GM18511 (cell line): ENCODE results near the gene HOXC13.

ENCODE experiments used
- ATAC-seq: cut with Tn5 transposase; IDR thresholded peaks from one replicate; pipeline ENCODE4 v1.9.1; 2021; ENCODE audit warnings: mild to moderate bottlenecking, moderate library complexity; ENCODE audit not compliant: unreplicated experiment

HOXC13 gene

DNA sequence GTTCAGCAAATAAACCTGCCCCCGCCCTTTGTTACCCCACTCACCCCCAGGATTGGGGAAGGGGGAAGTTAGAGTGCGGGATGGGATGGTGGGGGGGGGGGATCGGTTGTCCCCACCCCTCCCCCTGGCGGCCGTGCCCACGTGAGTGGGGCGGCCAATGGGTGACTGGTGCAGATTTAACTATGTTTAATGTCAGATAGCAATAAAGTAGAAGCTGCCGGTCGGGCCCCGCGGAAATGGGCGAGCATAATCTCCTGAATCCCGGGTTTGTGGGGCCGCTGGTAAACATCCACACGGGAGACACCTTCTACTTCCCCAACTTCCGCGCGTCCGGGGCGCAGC is 16.0 kb downstream of the HOXC13 start, which contains the start of gene HOXC12:
TSS of gene HOXC12 (plus strand) at position 210 of the 342 bp plus-strand sequence. CDS start at position 237, 27 bp downstream.
- no peak for ATAC-seq

GRCh38 chr12:53955036-53955775 is 16.6 kb downstream of the HOXC13 start:
- no peak for ATAC-seq

DNA sequence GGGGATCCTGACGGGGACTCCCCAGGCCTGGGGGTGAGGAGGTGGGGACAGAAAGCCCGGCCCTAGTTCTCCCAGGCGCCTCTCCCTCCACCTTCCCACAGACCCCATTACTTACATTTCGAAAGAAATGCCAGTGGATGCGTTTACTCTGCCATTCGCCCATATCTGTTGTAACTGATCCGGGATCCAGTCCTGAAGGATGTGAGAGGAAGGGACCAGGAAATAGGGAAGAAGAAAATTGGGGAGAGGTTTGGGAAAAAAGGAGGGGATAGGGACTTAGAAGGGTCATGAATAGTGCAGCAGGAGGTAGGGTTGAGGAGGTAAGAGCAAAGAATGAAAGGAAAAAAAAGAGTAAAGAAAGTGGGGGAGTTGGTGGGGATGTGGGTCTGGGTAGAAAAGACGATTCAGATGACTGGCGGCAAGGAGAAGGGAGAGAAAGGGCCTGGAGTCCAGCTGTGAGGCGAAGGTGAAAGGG is 17.2 kb downstream of the HOXC13 start:
- no peak for ATAC-seq

DNA sequence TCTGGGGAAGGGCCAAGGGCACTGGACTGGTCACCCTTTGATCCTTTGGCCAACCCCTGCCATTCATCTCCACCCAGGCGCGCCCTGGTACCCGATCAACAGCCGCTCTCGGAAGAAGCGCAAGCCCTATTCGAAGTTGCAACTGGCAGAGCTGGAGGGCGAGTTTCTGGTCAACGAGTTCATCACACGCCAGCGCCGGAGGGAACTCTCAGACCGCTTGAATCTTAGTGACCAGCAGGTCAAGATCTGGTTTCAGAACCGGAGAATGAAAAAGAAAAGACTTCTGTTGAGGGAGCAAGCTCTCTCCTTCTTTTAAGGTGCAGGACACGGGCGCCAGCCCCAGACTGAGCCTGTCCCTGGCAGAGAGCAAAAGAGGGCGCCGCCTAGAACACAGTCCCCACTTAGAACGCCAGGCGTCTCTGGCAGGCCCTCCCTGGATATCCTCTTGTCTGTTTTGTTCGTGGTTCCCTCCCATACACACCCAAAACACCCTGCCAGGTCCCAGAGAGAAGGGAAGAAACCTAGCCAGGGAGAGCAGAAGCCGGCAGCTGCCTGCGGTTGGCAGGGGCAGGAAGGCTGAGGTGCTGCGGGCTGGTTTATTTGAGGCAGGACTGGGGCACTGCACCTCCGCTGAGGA is 17.7 kb downstream of the HOXC13 start:
- no peak for ATAC-seq

- ATAC-seq: no peak
These were observed 18.4 kb downstream of the HOXC13 start for GRCh38 chr12:53956914-53957536.

DNA sequence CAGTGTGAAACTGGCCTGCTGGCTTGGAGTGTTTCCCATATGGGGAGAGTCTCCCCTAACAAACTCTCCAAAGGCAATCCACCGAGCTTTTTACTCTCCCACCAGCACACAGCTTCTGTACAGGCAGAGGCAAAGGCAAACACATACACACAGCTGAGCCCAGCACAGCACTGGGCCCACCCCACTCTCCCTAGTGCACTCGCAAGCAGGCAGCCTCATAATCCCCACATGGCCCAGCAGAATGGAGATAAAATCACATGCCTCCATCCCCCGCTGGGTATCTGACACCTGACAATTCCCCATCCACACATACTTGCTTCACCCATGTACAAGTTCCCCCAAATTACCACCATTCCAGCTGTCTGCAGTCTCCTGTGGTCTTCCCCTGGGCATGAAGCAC is 19.5 kb downstream of the HOXC13 start:
- no peak for ATAC-seq

DNA sequence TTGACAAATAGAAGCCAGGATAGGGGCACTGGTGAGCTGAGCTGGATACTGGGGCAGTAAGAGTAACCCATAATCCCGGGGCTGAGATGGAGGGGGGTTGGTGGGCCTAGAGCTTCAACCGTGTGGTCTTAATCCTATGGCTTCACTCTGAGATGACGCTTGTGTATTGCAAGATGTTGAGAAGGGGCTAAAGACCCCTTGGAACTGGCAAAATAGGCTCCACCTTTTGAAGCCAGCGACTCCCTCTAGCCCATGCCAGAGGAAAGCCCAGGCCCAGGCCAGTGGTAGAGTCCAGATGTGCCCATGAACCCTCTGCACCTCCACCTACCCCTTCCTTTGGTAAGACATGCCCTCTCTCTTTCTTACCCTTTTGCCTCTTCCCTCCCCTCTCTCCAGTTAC is 20.7 kb downstream of the HOXC13 start:
- ATAC-seq: no peak

GRCh38 chr12:53960187-53961024 is 21.8 kb downstream of the HOXC13 start:
- no peak for ATAC-seq

- no peak for ATAC-seq
These were observed 22.6 kb downstream of the HOXC13 start for GRCh38 chr12:53961025-53961761.

GRCh38 chr12:53963005-53963404 is 24.4 kb downstream of the HOXC13 start:
- ATAC-seq: no peak

- no peak for ATAC-seq
These were observed 25.0 kb downstream of the HOXC13 start for GRCh38 chr12:53963434-53964314.

DNA sequence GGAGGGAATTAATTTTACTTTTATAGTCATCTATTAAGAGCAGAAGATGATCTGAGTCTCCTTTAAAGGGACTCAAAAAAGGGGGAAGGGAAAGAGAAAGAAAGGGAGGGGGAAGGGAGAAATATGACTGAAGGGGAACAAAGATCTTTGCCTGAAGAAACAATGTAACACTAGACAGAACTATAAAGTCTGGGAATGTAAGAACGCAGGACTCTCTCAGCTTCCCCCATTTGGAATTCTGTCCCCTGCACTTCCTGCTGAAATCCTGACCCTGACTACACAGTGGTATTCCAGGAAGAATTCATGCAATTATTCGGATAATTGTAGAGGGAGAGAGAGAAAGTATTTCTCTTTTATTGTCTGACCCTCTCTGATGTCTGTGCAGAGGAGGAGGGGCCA is 25.7 kb downstream of the HOXC13 start:
- ATAC-seq: no peak

- ATAC-seq: no peak
These were observed 26.9 kb downstream of the HOXC13 start for GRCh38 chr12:53965281-53966084.

GRCh38 chr12:53966085-53966384 is 27.4 kb downstream of the HOXC13 start:
- ATAC-seq: no peak

DNA sequence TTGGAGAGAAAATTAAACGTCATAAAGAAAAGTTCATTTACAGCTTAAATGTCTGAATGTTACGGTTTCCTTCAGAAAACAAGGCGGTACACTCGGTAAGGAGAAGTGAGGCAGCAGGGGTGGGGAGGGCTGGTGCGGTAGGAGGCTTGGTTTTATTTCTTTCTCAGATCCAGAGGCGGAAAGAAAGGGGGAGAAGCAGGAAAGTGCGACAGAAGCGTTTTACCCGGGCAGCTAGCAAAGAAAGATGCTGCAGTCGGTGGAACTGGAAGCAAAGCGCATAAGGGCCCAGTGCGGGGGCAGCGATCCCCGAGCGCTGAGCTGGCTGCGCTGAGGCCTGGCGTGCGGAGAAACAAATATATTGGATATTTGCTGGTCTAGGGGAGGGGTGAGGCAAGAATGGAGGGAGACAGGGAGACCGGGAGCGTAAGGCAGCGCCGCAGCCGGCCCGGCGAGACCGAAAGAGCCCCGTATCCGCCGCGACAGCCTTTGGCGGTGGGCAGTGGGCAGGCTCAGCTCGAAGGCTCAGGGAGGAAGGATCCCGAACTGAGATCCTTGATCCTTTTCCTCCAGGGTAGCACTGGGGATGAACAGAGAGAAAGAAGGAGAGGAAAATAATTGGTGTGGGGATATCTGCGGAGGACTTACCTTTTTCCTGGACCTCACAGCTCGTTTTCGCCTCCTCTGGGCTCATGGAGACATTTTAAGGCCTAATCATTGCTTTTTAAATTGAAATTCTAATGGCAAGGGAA is 27.9 kb downstream of the HOXC13 start:
- ATAC-seq: no peak

- no peak for ATAC-seq
These were observed 28.8 kb downstream of the HOXC13 start for GRCh38 chr12:53967421-53967925.

GRCh38 chr12:53968214-53969127 is 29.8 kb downstream of the HOXC13 start:
- no peak for ATAC-seq
